HCT116 (cell line): ENCODE data around the gene ATP2C1. TPM values are rescaled to one million over a fixed set of nuclear protein-coding genes. Genes with fewer than 3 reads are reported as not detected.

Source experiments
- ATAC-seq: fragments of 200-7000 bp; cut with Tn5 transposase; 2 replicates; pipeline ENCODE4 v1.9.1; 2020; ENCODE audit warnings: mild to moderate bottlenecking, moderate library complexity
- BruUV-seq: library from RNA; stranded (reverse); fragments of 400-500 nt; replicated peaks from 2 replicates; lab custom pipeline; 2021; lab: Mats Ljungman, UMichigan
- CTCF ChIA-PET: fragments of 300-600 bp; sonication (Branson Sonifier 250); formaldehyde crosslinking; loops from one replicate; lab custom pipeline; 2021; ENCODE audit warnings: antibody characterized with exemption; lab: Charles Lee
- POLR2A ChIA-PET: fragments of 300-600, 350-600 bp; sonication (Branson Sonifier 250); formaldehyde crosslinking; loops from one replicate; lab custom pipeline; 2021; ENCODE audit warnings: antibody characterized with exemption; lab: Charles Lee
- RAD21 ChIA-PET, 2 experiments: fragments of 300-600 bp; sonication (Branson Sonifier 250); formaldehyde crosslinking; loops; one replicate each; lab custom pipeline; 2023; ENCODE audit warnings: low total read pairs in 2 of 2; ENCODE audit not compliant: uncharacterized antibody in 2 of 2, unreplicated experiment in 2 of 2, low non-redundant PET in 1 of 2; lab: Charles Lee
- DNase-seq: peaks from one replicate; pipeline ENCODE4 v3.0.0-alpha.2; 2010; ENCODE audit warnings: low read depth, low spot score
- H2AFZ ChIP-seq: fragments of 200-600 bp; shearing (Covaris generic), sonication (generic); 2 replicates; pipeline ENCODE4 v1.6.1; 2017; ENCODE audit warnings: low read depth, mixed run types, mixed read lengths, antibody characterized with exemption, low read length; ENCODE audit not compliant: poor library complexity, severe bottlenecking
- H3K27ac ChIP-seq: 2 replicates; pipeline ENCODE4 v1.5.1; 2012; ENCODE audit warnings: low read depth, low read length
- H3K27me3 ChIP-seq: fragments of 200-600 bp; sonication (generic); 2 replicates; pipeline ENCODE4 v1.6.1; 2016; ENCODE audit warnings: mixed run types, low read length, mixed read lengths; ENCODE audit not compliant: insufficient read depth
- H3K36me3 ChIP-seq, 2 experiments: fragments of 200-500 bp in 1 of 2; fragments of 200-600 bp in 1 of 2; sonication (Bioruptor generic) in 1 of 2; sonication (generic) in 1 of 2; 2 replicates each; pipeline versions ENCODE4 v1.5.1 to v1.6.1; 2014 to 2016; ENCODE audit warnings: low read length in 2 of 2, inconsistent platforms in 1 of 2, mixed read lengths in 1 of 2, mixed run types in 1 of 2; ENCODE audit not compliant: insufficient read depth in 2 of 2, control insufficient read depth in 1 of 2
- H3K4me1 ChIP-seq, 2 experiments: fragments of 200-600 bp in 1 of 2; sonication (generic) in 1 of 2; 2 replicates each; pipeline versions ENCODE4 v1.5.1 to v1.6.1; 2012 to 2017; ENCODE audit warnings: low read length in 2 of 2, inconsistent platforms in 1 of 2, mild to moderate bottlenecking in 1 of 2, mixed read lengths in 1 of 2, mixed run types in 1 of 2, moderate library complexity in 1 of 2; ENCODE audit not compliant: insufficient read depth in 2 of 2, control insufficient read depth in 1 of 2
- H3K4me2 ChIP-seq: fragments of 200-600 bp; sonication (generic); 2 replicates; pipeline ENCODE4 v1.6.1; 2017; ENCODE audit warnings: mixed run types, low read length, mixed read lengths
- H3K4me3 ChIP-seq, 2 experiments: fragments of 200-600 bp in 1 of 2; sonication (generic) in 1 of 2; replicated peaks in 1 of 2; 2 replicates each; pipeline ENCODE4 v1.5.1; 2011 to 2016; ENCODE audit warnings: low read length in 2 of 2, control low read depth in 1 of 2, low read depth in 1 of 2, mild to moderate bottlenecking in 1 of 2, mixed read lengths in 1 of 2, mixed run types in 1 of 2
- H3K79me2 ChIP-seq: fragments of 200-600 bp; sonication (generic); 2 replicates; pipeline ENCODE4 v1.6.1; 2017; ENCODE audit warnings: mild to moderate bottlenecking, mixed run types, low read length, moderate library complexity, mixed read lengths; ENCODE audit not compliant: insufficient read depth
- H3K9ac ChIP-seq: fragments of 200-600 bp; sonication (generic); 2 replicates; pipeline ENCODE4 v1.6.1; 2016; ENCODE audit warnings: low read length, mixed read lengths
- H3K9me2 ChIP-seq: fragments of 200-600 bp; sonication (generic), shearing (Covaris generic); 2 replicates; pipeline ENCODE4 v1.6.1; 2017; ENCODE audit warnings: mixed run types, mild to moderate bottlenecking, moderate library complexity; ENCODE audit not compliant: insufficient read depth
- H3K9me3 ChIP-seq, 2 experiments: fragments of 200-500 bp in 1 of 2; fragments of 200-600 bp in 1 of 2; sonication (Bioruptor generic) in 1 of 2; sonication (generic) in 1 of 2; 2 replicates each; pipeline ENCODE4 v1.6.1; 2014 to 2017; ENCODE audit warnings: low read length in 2 of 2, mixed read lengths in 2 of 2, inconsistent platforms in 1 of 2, low read depth in 1 of 2, mild to moderate bottlenecking in 1 of 2, mixed run types in 1 of 2, moderate library complexity in 1 of 2; ENCODE audit not compliant: control insufficient read depth in 1 of 2, insufficient read depth in 1 of 2
- H4K20me1 ChIP-seq: fragments of 200-600 bp; sonication (generic), shearing (Covaris generic); 2 replicates; pipeline ENCODE4 v1.6.1; 2017; ENCODE audit warnings: mixed run types, mild to moderate bottlenecking, moderate library complexity; ENCODE audit not compliant: insufficient read depth
- CBX3 ChIP-seq: IDR thresholded peaks from 2 replicates; pipeline ENCODE4 v1.6.1; 2012; ENCODE audit warnings: low read depth
- CEBPB ChIP-seq: IDR thresholded peaks from 2 replicates; pipeline ENCODE4 v1.6.1; 2012; ENCODE audit warnings: low read depth
- EGR1 ChIP-seq: IDR thresholded peaks from 2 replicates; pipeline ENCODE4 v1.6.1; 2012; ENCODE audit warnings: low read depth
- EZH2 ChIP-seq: fragments of 200-600 bp; sonication (generic); IDR thresholded peaks from 2 replicates; pipeline ENCODE4 v1.6.1; 2017; ENCODE audit warnings: antibody characterized with exemption, mixed run types
- JUND ChIP-seq: IDR thresholded peaks from 2 replicates; pipeline ENCODE4 v1.6.1; 2012
- POLR2A ChIP-seq: IDR thresholded peaks from 2 replicates; pipeline ENCODE4 v1.7.0; 2011; ENCODE audit warnings: borderline replicate concordance; ENCODE audit not compliant: insufficient read depth, insufficient read length; ENCODE audit errors: extremely low read depth
- POLR2AphosphoS5 ChIP-seq: IDR thresholded peaks from 2 replicates; pipeline ENCODE4 v1.6.1; 2011; ENCODE audit warnings: mild to moderate bottlenecking, low read depth, low read length, moderate library complexity
- RAD21 ChIP-seq: IDR thresholded peaks from 2 replicates; pipeline ENCODE4 v1.6.1; 2012; ENCODE audit warnings: low read depth, mild to moderate bottlenecking
- intact Hi-C: fragments of 100-400 bp; cut with micrococcal nuclease; formaldehyde crosslinking; loops from 2 replicates; pipeline ENCODE4 v1.10.0; 2022
- total RNA-seq: library from RNA; stranded (reverse); gene quantifications from one replicate; pipeline ENCODE4 v1.2.1, GENCODE V29; 2021; ENCODE audit not compliant: unreplicated experiment
- TF ChIP-seq, protein P1 (sequence below): IDR thresholded peaks from 2 replicates; pipeline ENCODE4 v1.6.1; 2012
- TF ChIP-seq, protein P2 (sequence below): IDR thresholded peaks from 2 replicates; pipeline ENCODE4 v1.6.1; 2012; ENCODE audit warnings: low read depth

ATP2C1 gene
- total RNA-seq, 1 experiment from 2014 or later, result 69.1 TPM

DNA sequence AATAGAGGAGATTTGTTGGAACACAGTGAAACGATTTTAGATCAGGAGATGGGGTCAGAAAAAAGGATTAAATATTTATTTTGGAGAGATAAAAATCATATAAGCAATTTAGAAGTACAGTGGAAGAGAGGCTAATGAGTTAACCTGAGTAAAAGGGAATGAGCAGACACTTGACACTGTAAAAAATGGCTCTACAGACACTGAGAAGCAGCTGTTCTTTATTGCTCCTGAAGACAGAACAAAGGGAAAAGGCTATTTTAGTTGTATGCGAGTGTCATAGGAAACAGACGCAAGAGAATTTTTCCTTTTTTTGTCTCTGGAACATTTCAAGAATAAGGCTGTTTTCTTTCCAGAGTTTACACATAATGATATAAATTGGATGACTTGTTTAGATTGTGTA, 98.5 kb downstream of the ATP2C1 start:
- intact Hi-C loops, result no loop called here
- CTCF ChIA-PET, result no interaction called here

More for the DNA sequence above, 98.5 kb downstream of the ATP2C1 start:
- DNase-seq (no peak), ATAC-seq (no peak)
- Histone ChIP-seq H3K27ac (no peak overlapping the region), H3K36me3 (0 out of 4 replicates have a peak, but pooled peaks cover 0 to 3% of the 10 kb centered on the region in 2 experiments), H3K9me3 (no peaks in the 10 kb centered on the region), H4K20me1 (no peaks in the 10 kb centered on the region), H3K9ac (no peak overlapping the region), H3K4me1 (no peaks in the 10 kb centered on the region), H3K27me3 (no peaks in the 10 kb centered on the region), H3K4me2 (no peak overlapping the region), H3K9me2 (no peaks in the 10 kb centered on the region), H2AFZ (no peak overlapping the region), H3K79me2 (peaks cover 3% of the 10 kb centered on the region; the same call in 1 of the 2 replicates), H3K4me3 (no peak overlapping the region)
- ChIA-PET POLR2A (no interaction called here), RAD21 (no interaction called here)
- TF ChIP-seq, protein P1, sequence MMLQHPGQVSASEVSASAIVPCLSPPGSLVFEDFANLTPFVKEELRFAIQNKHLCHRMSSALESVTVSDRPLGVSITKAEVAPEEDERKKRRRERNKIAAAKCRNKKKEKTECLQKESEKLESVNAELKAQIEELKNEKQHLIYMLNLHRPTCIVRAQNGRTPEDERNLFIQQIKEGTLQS, result no peak
- TF ChIP-seq EZH2 (no peak), EGR1 (no peak), JUND (no peak), CBX3 (no peak), POLR2A (no peak), CEBPB (no peak), RAD21 (no peak), POLR2AphosphoS5 (no peak)
- TF ChIP-seq, protein P2, sequence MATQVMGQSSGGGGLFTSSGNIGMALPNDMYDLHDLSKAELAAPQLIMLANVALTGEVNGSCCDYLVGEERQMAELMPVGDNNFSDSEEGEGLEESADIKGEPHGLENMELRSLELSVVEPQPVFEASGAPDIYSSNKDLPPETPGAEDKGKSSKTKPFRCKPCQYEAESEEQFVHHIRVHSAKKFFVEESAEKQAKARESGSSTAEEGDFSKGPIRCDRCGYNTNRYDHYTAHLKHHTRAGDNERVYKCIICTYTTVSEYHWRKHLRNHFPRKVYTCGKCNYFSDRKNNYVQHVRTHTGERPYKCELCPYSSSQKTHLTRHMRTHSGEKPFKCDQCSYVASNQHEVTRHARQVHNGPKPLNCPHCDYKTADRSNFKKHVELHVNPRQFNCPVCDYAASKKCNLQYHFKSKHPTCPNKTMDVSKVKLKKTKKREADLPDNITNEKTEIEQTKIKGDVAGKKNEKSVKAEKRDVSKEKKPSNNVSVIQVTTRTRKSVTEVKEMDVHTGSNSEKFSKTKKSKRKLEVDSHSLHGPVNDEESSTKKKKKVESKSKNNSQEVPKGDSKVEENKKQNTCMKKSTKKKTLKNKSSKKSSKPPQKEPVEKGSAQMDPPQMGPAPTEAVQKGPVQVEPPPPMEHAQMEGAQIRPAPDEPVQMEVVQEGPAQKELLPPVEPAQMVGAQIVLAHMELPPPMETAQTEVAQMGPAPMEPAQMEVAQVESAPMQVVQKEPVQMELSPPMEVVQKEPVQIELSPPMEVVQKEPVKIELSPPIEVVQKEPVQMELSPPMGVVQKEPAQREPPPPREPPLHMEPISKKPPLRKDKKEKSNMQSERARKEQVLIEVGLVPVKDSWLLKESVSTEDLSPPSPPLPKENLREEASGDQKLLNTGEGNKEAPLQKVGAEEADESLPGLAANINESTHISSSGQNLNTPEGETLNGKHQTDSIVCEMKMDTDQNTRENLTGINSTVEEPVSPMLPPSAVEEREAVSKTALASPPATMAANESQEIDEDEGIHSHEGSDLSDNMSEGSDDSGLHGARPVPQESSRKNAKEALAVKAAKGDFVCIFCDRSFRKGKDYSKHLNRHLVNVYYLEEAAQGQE, result no peak
- BruUV-seq, result no TSS peak
